Right lung (tissue), 10 donors: ENCODE data around the gene ADRA2C. TPM values are rescaled to one million over a fixed set of nuclear protein-coding genes. Genes with fewer than 3 reads are reported as not detected.

Experiments
- DNase-seq, 2 donors: peaks; one replicate each; pipeline ENCODE4 v3.0.0-alpha.2; 2013
- long read RNA-seq, 8 donors: transcript quantifications; one replicate each; lab custom pipeline, GENCODE V29; 2026
- polyA plus RNA-seq, 5 donors: library from polyadenylated mRNA; unstranded; fragments of 120-200 nt; gene quantifications; one replicate each; pipeline versions ENCODE4 v1.2.1 to v1.2.3, GENCODE V29; 2013; ENCODE audit warnings: inconsistent platforms in 1 of 5, low replicate concordance in 1 of 5; ENCODE audit not compliant: insufficient read length in 5 of 5, insufficient read depth in 1 of 5

Gene ADRA2C
- 1 to 10 TPM in 1 of 5 donors, under 1 TPM in 4; 0.34 to 1.4 (median 0.78) TPM for polyA plus RNA-seq
- long read RNA-seq, donor 1, partial matches to known transcripts: 0 of 2 reads
- long read RNA-seq, donor 1, other reads (novel, unspliced or antisense): 0 of 2 reads
- long read RNA-seq, donor 2: 0 reads
- long read RNA-seq, donor 3: 0 reads
- long read RNA-seq, donor 4: 0 reads
- long read RNA-seq, donor 5, partial matches to known transcripts: 0 of 4 reads
- long read RNA-seq, donor 5, other reads (novel, unspliced or antisense): 0 of 4 reads
- long read RNA-seq, donor 6, partial matches to known transcripts: 0 of 2 reads
- long read RNA-seq, donor 6, other reads (novel, unspliced or antisense): 0 of 2 reads
- long read RNA-seq, donor 7, partial matches to known transcripts: 0 of 4 reads
- long read RNA-seq, donor 7, other reads (novel, unspliced or antisense): 0 of 4 reads
- long read RNA-seq, donor 8, partial matches to known transcripts: 0 of 1 reads
- long read RNA-seq, donor 8, other reads (novel, unspliced or antisense): 0 of 1 reads

- DNase-seq: no peak
Observed at GRCh38 chr4:3766036-3766784, at the start of gene ADRA2C. TSS of gene ADRA2C (plus strand) at chr4:3766385. CDS start at chr4:3766607, 222 bp downstream.

GRCh38 chr4:3716631-3717235 is 49.5 kb upstream of the ADRA2C start:
- DNase-seq: no peak

- no peak for DNase-seq
Observed at GRCh38 chr4:3717241-3717640, 48.9 kb upstream of the ADRA2C start.

- DNase-seq: no peak
Observed at GRCh38 chr4:3718462-3718861, 47.7 kb upstream of the ADRA2C start.

- no peak for DNase-seq
Observed at GRCh38 chr4:3719191-3719590, 47.0 kb upstream of the ADRA2C start.

GRCh38 chr4:3719836-3720235 is 46.3 kb upstream of the ADRA2C start:
- no peak for DNase-seq

- DNase-seq: no peak
Observed at GRCh38 chr4:3720466-3720865, 45.7 kb upstream of the ADRA2C start.

GRCh38 chr4:3721186-3721585 is 45.0 kb upstream of the ADRA2C start:
- DNase-seq: no peak

GRCh38 chr4:3721627-3722026 is 44.6 kb upstream of the ADRA2C start:
- DNase-seq: no peak

GRCh38 chr4:3722446-3723231 is 43.5 kb upstream of the ADRA2C start:
- no peak for DNase-seq

GRCh38 chr4:3723232-3723642 is 42.9 kb upstream of the ADRA2C start:
- DNase-seq: no peak

GRCh38 chr4:3724319-3725231 is 41.6 kb upstream of the ADRA2C start:
- DNase-seq: no peak

- DNase-seq: no peak
Observed at GRCh38 chr4:3725936-3726870, 40.0 kb upstream of the ADRA2C start.

GRCh38 chr4:3727847-3728469 is 38.2 kb upstream of the ADRA2C start:
- DNase-seq: no peak

- DNase-seq: no peak
Observed at GRCh38 chr4:3729188-3729881, 36.9 kb upstream of the ADRA2C start.

- no peak for DNase-seq
Observed at GRCh38 chr4:3729882-3730226, 36.3 kb upstream of the ADRA2C start.

GRCh38 chr4:3730422-3731190 is 35.6 kb upstream of the ADRA2C start:
- DNase-seq: no peak
